Muscle of leg (tissue), 11 donors: ENCODE measurements around the gene GCHFR. TPM values are rescaled to one million over a fixed set of nuclear protein-coding genes. Genes with fewer than 3 reads are reported as not detected.

Source experiments
- DNase-seq: peaks from one replicate; pipeline ENCODE4 v3.0.0; 2013
- H3K27ac ChIP-seq: one replicate; pipeline ENCODE4 v1.5.1; 2013; ENCODE audit warnings: mild to moderate bottlenecking, low read length, control low read depth
- H3K27me3 ChIP-seq: one replicate; pipeline ENCODE4 v1.6.1; 2013; ENCODE audit warnings: low read length; ENCODE audit not compliant: control insufficient read depth, insufficient read depth
- H3K36me3 ChIP-seq: one replicate; pipeline ENCODE4 v1.6.1; 2013; ENCODE audit warnings: low read length; ENCODE audit not compliant: control insufficient read depth, insufficient read depth
- H3K4me1 ChIP-seq: one replicate; pipeline ENCODE4 v1.6.1; 2013; ENCODE audit warnings: low read length; ENCODE audit not compliant: control insufficient read depth, insufficient read depth
- H3K4me3 ChIP-seq: one replicate; pipeline ENCODE4 v1.5.1; 2013; ENCODE audit warnings: low read length, control low read depth
- H3K9me3 ChIP-seq: replicated peaks from 2 replicates; pipeline ENCODE4 v1.6.1; 2013; ENCODE audit warnings: low read depth, low read length; ENCODE audit not compliant: control insufficient read depth
- WGBS: methylation state at CpG from one replicate; pipeline ENCODE4 v1.1.5; 2013; ENCODE audit warnings: missing lambda C conversion rate; ENCODE audit not compliant: insufficient coverage; 5-methylcytosine and 5-hydroxymethylcytosine counted together
- polyA plus RNA-seq, 8 donors: library from polyadenylated mRNA; unstranded; fragments of 120-200 nt; gene quantifications; one replicate each; pipeline versions ENCODE4 v1.2.1 to v1.2.3, GENCODE V29; 2013; ENCODE audit warnings: inconsistent platforms in 1 of 8, low replicate concordance in 1 of 8; ENCODE audit not compliant: insufficient read length in 8 of 8, insufficient read depth in 1 of 8
- total RNA-seq: library from RNA; stranded (reverse); fragments of 120-200 nt; gene quantifications from one replicate; pipeline ENCODE4 v1.2.4, GENCODE V29; 2013

GCHFR gene
- total and polyA plus RNA-seq, 9 donors: 3.8 to 14.1 (median 5.9) TPM

- WGBS: no CpG with 5 or more reads among the region's 3 CpGs
- H3K4me1 ChIP-seq: no peaks in the 10 kb centered on the region
Measured at GRCh38 chr15:40737048-40737447, 26.8 kb upstream of the GCHFR start.

GRCh38 chr15:40739047-40739446 is 24.8 kb upstream of the GCHFR start:
- no peaks in the 10 kb centered on the region for H3K27me3 ChIP-seq
- H3K4me1 ChIP-seq: no peaks in the 10 kb centered on the region
- WGBS: 67% methylated on average over 1 of the region's 2 CpGs
- no peak for DNase-seq
- no peak overlapping the region for H3K4me3 ChIP-seq
- peaks cover 73% of the 10 kb centered on the region for H3K36me3 ChIP-seq
- H3K9me3 ChIP-seq: no peaks in the 10 kb centered on the region
- H3K27ac ChIP-seq: no peak overlapping the region

More at GRCh38 chr15:40737048-40737447, 26.8 kb upstream of the GCHFR start:
- no peak for DNase-seq
- H3K36me3 ChIP-seq: peaks cover 67% of the 10 kb centered on the region
- H3K27ac ChIP-seq: no peak overlapping the region
- no peaks in the 10 kb centered on the region for H3K9me3 ChIP-seq
- no peak overlapping the region for H3K4me3 ChIP-seq
- no peaks in the 10 kb centered on the region for H3K27me3 ChIP-seq

- Histone ChIP-seq H3K4me1 (peaks cover 2% of the 10 kb centered on the region), H3K4me3 (no peak overlapping the region), H3K27me3 (no peaks in the 10 kb centered on the region), H3K27ac (no peak overlapping the region), H3K36me3 (peaks cover 74% of the 10 kb centered on the region), H3K9me3 (no peaks in the 10 kb centered on the region)
- no CpG with 5 or more reads among the region's 2 CpGs for WGBS
- no peak for DNase-seq
Measured at GRCh38 chr15:40739854-40740253, 24.0 kb upstream of the GCHFR start.

- Histone ChIP-seq H3K4me1 (peaks cover 2% of the 10 kb centered on the region), H3K9me3 (no peaks in the 10 kb centered on the region), H3K27me3 (no peaks in the 10 kb centered on the region), H3K27ac (no peak overlapping the region), H3K4me3 (no peak overlapping the region), H3K36me3 (peaks cover 61% of the 10 kb centered on the region)
- WGBS: no CpG with 5 or more reads among the region's 2 CpGs
- DNase-seq: no peak
Measured at GRCh38 chr15:40743485-40743901, 20.4 kb upstream of the GCHFR start.

- Histone ChIP-seq H3K36me3 (peaks cover 58% of the 10 kb centered on the region), H3K4me1 (peaks cover 2% of the 10 kb centered on the region), H3K9me3 (no peaks in the 10 kb centered on the region), H3K27me3 (no peaks in the 10 kb centered on the region), H3K27ac (no peak overlapping the region), H3K4me3 (no peak overlapping the region)
- WGBS: 50% methylated on average over 6 of the region's 12 CpGs
- DNase-seq: no peak
Measured at GRCh38 chr15:40743921-40744814, 19.7 kb upstream of the GCHFR start.

GRCh38 chr15:40744815-40745152 is 19.1 kb upstream of the GCHFR start:
- no peaks in the 10 kb centered on the region for H3K27me3 ChIP-seq
- H3K27ac ChIP-seq: no peak overlapping the region
- H3K4me1 ChIP-seq: peaks cover 2% of the 10 kb centered on the region
- H3K4me3 ChIP-seq: no peak overlapping the region
- DNase-seq: no peak
- H3K9me3 ChIP-seq: no peaks in the 10 kb centered on the region
- peaks cover 58% of the 10 kb centered on the region for H3K36me3 ChIP-seq
- 66% methylated on average over 4 of the region's 5 CpGs for WGBS

- Histone ChIP-seq H3K4me1 (peaks cover 2% of the 10 kb centered on the region), H3K4me3 (no peak overlapping the region), H3K27ac (no peak overlapping the region), H3K9me3 (no peaks in the 10 kb centered on the region), H3K27me3 (no peaks in the 10 kb centered on the region), H3K36me3 (peaks cover 67% of the 10 kb centered on the region)
- no peak for DNase-seq
- WGBS: no CpG with 5 or more reads among the region's 3 CpGs
Measured at GRCh38 chr15:40746916-40747418, 16.9 kb upstream of the GCHFR start.

- H3K36me3 ChIP-seq: peaks cover 65% of the 10 kb centered on the region
- no peak overlapping the region for H3K27ac ChIP-seq
- no peak overlapping the region for H3K4me3 ChIP-seq
- no peaks in the 10 kb centered on the region for H3K27me3 ChIP-seq
- H3K9me3 ChIP-seq: no peaks in the 10 kb centered on the region
- 71% methylated on average over 6 of the region's 7 CpGs for WGBS
- H3K4me1 ChIP-seq: peaks cover 2% of the 10 kb centered on the region
- no peak for DNase-seq
Measured at GRCh38 chr15:40747685-40748631, 15.9 kb upstream of the GCHFR start.

- Histone ChIP-seq H3K36me3 (peaks cover 54% of the 10 kb centered on the region), H3K27ac (no peak overlapping the region)
Measured at GRCh38 chr15:40749151-40749630, 14.7 kb upstream of the GCHFR start.

GRCh38 chr15:40750885-40751284 is 13.0 kb upstream of the GCHFR start:
- Histone ChIP-seq H3K36me3 (peaks cover 39% of the 10 kb centered on the region), H3K9me3 (no peaks in the 10 kb centered on the region), H3K4me3 (no peak overlapping the region), H3K4me1 (peaks cover 10% of the 10 kb centered on the region), H3K27me3 (no peaks in the 10 kb centered on the region), H3K27ac (no peak overlapping the region)
- 100% methylated on average over 2 of the region's 4 CpGs for WGBS
- DNase-seq: no peak

More at GRCh38 chr15:40749151-40749630, 14.7 kb upstream of the GCHFR start:
- DNase-seq: no peak
- Histone ChIP-seq H3K4me1 (peaks cover 4% of the 10 kb centered on the region), H3K9me3 (no peaks in the 10 kb centered on the region), H3K4me3 (no peak overlapping the region), H3K27me3 (no peaks in the 10 kb centered on the region)
- no CpG with 5 or more reads among the region's 4 CpGs for WGBS
